HG03521 (cell line): ENCODE measurements around the gene DHX34.
A peak's percentile ranks its signal among the peaks of the same experiment; 100 is the strongest.
"Not testable (repeated sequence)": the region's sequence is repeated elsewhere in the genome, so short reads cannot be mapped to it uniquely, and the experiment has no call there.

Source experiments
- ATAC-seq: cut with Tn5 transposase; IDR thresholded peaks from one replicate; pipeline ENCODE4 v1.9.1; 2021; ENCODE audit warnings: mild to moderate bottlenecking, moderate library complexity; ENCODE audit not compliant: unreplicated experiment

The DHX34 gene, protein sequence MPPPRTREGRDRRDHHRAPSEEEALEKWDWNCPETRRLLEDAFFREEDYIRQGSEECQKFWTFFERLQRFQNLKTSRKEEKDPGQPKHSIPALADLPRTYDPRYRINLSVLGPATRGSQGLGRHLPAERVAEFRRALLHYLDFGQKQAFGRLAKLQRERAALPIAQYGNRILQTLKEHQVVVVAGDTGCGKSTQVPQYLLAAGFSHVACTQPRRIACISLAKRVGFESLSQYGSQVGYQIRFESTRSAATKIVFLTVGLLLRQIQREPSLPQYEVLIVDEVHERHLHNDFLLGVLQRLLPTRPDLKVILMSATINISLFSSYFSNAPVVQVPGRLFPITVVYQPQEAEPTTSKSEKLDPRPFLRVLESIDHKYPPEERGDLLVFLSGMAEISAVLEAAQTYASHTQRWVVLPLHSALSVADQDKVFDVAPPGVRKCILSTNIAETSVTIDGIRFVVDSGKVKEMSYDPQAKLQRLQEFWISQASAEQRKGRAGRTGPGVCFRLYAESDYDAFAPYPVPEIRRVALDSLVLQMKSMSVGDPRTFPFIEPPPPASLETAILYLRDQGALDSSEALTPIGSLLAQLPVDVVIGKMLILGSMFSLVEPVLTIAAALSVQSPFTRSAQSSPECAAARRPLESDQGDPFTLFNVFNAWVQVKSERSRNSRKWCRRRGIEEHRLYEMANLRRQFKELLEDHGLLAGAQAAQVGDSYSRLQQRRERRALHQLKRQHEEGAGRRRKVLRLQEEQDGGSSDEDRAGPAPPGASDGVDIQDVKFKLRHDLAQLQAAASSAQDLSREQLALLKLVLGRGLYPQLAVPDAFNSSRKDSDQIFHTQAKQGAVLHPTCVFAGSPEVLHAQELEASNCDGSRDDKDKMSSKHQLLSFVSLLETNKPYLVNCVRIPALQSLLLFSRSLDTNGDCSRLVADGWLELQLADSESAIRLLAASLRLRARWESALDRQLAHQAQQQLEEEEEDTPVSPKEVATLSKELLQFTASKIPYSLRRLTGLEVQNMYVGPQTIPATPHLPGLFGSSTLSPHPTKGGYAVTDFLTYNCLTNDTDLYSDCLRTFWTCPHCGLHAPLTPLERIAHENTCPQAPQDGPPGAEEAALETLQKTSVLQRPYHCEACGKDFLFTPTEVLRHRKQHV

DNA sequence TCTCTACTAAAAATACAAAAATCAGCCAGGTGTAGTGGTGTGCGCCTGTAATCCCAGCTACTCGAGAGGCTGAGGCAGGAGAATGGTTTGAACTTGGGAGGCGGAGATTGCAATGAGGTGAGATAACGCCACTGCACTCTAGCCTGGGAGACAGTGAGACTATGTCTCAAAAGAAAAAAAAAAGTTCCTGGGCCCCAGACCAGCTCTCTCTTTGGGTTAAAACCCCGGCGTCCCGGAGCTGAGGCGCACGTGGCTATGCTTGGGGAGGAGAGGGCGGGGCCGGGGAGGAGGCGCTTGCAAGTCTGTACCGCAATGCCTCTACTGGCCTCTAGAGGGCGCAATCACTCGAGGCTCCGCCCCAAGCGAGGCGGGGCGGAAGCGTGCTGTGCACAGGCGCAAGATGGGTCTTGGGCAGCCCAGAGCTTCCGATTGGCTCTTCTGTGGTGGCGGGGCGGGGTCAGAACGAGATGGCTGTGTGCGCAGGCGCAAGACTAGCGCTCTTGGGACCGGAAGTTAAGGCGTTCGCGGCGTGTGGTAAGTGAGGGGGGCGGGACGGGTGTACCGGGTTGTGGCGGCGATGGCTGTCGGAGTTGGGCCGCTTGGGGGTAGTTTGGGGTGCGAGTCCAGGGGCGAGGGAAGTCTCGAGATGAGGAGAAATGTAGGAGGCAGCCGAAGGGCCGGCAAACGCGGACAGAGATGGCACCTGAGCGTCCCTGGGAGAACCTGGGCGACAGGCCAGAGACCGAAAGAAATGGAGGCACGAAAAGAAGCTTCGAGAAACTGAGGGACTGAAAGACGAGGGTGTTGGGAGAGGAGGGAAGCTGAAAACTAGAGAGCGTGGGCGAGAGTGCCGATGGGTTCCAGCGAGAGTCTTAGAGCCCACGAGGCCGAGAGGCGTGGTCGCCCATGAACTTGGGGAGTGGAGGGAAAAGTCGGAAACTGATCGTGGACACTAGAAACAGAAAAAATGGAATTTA lies at the start of gene DHX34:
DHX34 (plus strand) TSS at position 497 of the 977 bp plus-strand sequence. CDS start 3,716 bp downstream, outside the sequence.
- peak; percentile 94 for ATAC-seq

DNA sequence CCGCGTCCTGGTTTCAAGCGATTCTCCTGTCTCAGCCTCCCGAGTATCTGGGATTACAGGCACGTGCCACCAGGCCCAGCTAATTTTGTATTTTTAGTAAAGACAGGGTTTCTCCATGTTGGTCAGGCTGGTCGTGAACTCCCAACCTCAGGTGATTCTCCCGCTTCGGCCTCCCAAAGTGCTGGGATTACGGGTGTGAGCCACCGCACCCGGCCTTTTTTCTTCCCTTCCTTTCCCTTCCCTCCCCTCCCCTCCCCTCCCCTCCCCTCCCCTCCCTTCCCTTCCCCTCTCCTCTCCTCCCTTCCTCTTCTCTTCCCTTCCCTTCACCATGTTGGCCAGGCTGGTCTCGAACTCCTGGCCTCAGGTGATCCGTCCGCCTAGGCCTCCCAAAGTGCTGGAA lies 48.2 kb upstream of the DHX34 start:
- ATAC-seq: not testable (repeated sequence)

GRCh38 chr19:47302249-47302648 lies 46.9 kb upstream of the DHX34 start:
- ATAC-seq: no peak

DNA sequence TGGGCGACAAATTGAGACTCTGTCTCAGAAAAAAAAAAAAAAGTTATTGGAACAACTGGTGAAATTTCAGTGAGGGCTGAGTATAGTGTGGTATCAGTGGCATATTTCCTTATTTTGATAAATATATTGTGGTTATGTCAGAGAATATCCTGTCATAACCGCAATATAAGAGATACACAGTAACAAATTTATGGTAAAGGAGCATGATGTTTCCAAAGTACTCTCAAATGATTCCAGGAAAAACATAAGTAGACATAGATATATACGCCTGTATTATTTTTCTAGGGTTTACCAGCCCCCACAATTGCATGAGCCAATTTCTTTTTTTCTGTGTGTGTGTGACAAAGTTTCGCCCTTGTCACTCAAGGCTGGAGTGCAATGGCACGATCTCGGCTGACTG lies 45.1 kb upstream of the DHX34 start:
- no peak for ATAC-seq

DNA sequence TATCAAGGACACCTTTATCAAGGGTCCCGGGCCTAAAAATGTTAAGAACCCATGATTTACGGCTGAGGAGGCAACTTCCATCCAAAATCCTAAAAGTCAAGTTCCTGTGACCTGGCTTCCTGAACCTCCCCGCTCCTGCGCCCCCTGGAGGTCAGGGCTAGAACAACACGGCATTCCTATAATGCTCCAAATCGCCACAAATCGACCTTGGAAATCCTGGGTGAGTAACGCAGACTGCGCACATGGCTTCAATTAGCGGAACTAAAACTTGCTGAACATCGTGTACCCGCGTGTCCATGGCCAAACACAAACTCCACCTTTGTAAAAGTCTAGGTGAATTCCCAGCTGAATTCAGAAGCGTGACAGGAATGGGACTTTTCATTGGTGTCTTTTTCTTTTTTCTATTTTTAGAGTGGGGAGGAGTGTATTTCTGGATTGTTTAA lies 43.8 kb upstream of the DHX34 start:
- ATAC-seq: no peak

GRCh38 chr19:47306303-47306702 lies 42.8 kb upstream of the DHX34 start:
- no peak for ATAC-seq

- no peak for ATAC-seq
These were observed 40.1 kb upstream of the DHX34 start for GRCh38 chr19:47309038-47309437.

- no peak for ATAC-seq
These were observed 39.5 kb upstream of the DHX34 start, which contains the start of gene C5AR1 for GRCh38 chr19:47309608-47310007. TSS of gene C5AR1 (plus strand) at chr19:47309861. CDS start at chr19:47309896, 35 bp downstream.

DNA sequence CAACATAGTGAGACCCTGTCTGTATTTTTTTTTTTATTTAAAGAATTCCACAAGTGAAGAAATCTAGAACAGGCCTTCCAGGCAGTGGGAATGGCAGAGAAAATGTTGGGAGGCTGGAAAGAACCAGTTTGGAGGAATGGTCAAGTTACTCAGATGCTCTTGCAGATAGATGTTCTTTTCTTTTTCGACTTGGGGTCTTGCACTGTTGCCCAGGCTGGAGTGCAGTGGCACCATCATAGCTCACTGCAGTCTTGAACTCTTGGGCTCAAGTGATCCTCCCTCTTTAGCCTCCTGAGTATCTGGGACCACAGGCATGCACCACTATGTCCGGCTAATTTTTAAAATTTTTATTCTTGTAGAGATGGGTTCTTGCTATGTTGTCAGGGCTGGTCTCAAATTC lies 38.8 kb upstream of the DHX34 start:
- ATAC-seq: no peak

GRCh38 chr19:47310819-47311218 lies 38.3 kb upstream of the DHX34 start:
- ATAC-seq: no peak

DNA sequence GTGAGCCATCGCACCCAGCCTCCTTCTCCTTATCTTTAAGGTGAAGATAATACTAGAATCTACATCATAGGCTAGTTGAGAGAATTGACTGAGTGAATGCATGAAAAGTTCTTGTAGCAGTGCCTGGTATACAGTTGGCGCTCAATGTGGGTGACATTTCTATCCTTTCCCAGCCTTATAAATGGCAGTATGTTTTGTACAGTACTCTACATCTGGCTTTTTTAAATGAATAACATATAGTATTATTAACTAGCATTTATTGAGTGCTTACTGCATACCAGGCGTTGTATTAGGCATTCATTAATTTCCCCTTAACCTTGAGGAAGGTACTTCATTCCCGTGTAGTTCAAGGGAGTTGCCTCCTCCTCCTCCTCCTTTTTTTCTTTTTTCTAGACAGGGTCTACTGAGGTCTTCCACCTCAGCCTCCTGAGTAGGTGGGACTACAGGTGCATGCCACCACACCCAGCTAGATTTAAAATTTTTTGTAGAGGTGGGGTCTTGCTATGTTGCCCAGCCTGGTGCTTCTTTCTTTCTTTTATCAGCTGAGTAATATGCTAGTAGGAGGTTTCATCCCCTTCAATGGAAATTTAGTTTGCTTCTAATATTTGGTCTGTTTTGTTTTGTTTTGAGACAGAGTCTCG lies 36.6 kb upstream of the DHX34 start:
- no peak for ATAC-seq

DNA sequence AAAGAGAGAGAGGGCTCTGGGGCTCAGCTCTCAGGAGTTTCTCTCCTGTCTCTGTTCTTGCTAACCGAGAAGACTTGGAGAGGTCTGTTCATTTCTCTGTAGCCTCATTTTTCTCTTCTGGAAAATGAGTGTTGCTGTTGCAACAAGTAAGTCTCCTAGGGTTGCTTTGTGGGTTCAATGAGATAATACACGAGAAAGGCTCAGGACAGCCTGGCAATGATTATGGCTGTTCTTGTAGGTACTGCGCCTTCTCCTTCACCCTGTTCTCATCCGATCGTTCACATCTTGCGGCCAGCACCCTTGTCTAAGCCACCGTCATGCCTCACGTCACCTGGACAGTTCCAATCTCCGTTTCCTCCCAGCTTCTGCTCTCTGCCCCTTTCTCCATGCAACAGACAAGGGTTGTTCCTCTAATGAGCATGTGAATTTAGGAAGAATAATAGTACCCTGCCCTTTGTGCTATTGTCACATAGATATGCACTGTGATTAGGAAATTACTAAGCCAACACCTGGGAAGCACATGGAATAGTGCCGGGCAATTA lies 35.3 kb upstream of the DHX34 start:
- ATAC-seq: no peak

DNA sequence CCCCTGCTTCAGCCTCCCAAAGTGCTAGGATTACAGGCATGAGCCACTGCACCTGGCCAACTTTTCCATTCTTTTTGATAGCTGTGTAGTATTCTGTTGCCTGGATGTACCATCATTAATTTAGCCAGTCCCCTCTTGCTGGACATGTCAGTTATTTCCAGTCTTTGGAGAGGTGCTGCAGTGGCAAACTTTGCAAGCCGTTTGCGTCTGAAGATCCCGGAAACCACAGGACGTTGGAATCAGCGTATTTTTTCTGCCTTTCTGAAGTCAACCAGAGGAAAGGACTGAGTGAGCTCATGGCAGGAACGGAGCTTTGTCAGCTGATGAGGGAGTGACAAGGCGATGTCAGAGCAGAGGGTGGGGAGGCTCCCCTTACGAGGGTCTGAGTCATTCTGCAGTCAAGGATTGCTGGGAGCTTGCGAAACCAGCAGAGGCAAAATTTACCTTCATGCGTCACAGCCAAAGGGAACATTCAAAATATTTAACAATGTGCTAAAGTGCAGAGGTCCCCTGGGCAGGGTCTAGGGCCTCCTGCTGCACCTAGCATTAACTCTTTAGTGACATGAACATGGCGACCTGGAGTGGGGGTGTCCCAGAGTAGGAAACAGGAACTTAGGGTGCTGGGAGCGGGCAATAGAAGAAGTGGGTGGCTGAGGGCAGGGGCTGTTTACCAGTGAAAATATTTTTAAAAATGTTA lies 33.8 kb upstream of the DHX34 start:
- no peak for ATAC-seq

DNA sequence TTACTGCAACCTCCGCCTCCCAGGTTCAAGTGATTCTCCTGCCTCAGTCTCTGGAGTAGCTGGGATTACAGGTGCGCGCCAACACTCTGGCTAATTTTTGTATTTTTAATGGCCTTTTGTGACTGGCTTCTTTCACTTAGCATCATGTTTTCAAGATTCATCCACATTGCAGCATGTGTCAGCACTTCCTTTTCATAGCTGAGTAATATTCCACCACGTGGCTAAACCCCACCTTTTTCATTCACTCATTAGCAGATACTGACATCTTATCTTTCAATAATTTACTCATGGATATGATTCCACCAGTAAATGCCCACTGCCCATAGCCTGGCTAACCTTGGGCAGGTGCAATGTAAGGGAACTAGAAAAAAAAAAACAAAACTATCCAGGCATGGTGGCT lies 32.6 kb upstream of the DHX34 start:
- no peak for ATAC-seq

DNA sequence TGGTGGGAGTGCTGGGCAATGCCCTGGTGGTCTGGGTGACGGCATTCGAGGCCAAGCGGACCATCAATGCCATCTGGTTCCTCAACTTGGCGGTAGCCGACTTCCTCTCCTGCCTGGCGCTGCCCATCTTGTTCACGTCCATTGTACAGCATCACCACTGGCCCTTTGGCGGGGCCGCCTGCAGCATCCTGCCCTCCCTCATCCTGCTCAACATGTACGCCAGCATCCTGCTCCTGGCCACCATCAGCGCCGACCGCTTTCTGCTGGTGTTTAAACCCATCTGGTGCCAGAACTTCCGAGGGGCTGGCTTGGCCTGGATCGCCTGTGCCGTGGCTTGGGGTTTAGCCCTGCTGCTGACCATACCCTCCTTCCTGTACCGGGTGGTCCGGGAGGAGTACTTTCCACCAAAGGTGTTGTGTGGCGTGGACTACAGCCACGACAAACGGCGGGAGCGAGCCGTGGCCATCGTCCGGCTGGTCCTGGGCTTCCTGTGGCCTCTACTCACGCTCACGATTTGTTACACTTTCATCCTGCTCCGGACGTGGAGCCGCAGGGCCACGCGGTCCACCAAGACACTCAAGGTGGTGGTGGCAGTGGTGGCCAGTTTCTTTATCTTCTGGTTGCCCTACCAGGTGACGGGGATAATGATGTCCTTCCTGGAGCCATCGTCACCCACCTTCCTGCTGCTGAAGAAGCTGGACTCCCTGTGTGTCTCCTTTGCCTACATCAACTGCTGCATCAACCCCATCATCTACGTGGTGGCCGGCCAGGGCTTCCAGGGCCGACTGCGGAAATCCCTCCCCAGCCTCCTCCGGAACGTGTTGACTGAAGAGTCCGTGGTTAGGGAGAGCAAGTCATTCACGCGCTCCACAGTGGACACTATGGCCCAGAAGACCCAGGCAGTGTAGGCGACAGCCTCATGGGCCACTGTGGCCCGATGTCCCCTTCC lies 28.9 kb upstream of the DHX34 start:
- ATAC-seq: no peak

DNA sequence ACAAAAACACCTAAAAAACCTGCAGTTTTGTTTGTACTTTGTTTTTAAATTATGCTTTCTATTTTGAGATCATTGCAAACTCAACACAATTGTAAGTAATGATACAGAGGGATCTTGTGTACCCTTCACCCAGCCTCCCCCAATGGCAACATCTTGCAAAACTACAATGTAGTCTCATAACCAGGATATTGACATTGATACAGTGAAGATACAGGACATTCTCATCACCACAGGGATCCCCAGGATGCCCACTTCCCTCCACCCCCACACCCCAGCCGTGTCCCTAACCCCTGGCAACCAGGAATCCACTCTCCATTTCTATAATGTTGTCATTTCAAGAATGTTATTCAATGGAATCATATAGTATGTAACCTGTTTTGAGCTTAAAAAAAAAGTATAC lies 27.5 kb upstream of the DHX34 start:
- ATAC-seq: no peak

- ATAC-seq: no peak
These were observed 27.1 kb upstream of the DHX34 start for GRCh38 chr19:47322058-47322457.

GRCh38 chr19:47323409-47323808 lies 25.7 kb upstream of the DHX34 start:
- ATAC-seq: no peak
